Measurements from ENCODE around the gene RAB44. TPM values are rescaled to one million over a fixed set of nuclear protein-coding genes. Genes with fewer than 3 reads are reported as not detected.

RAB44 gene
- total and polyA plus RNA-seq, 8 donors = 0.15 to 2.5 (median 0.23) TPM; not detected in 3

GRCh38 chr6:36781669-36782068 lies 84.0 kb downstream of the RAB44 start:
- whole genome bisulfite sequencing, 5 donors = 68 to 81% (median 76%) methylated on average over 7 to 8 of the region's 8 CpGs
- intact Hi-C loops (cut with DNase I; ENCODE audit: low total_unique reads) = no loop called here
- no peak for DNase-seq
- H3K4me1 ChIP-seq = peaks cover 0 to 15% (median 7%) of the 10 kb centered on the region in 4 donors
- no peaks in the 10 kb centered on the region for H3K36me3 ChIP-seq
- no peak overlapping the region for H3K4me3 ChIP-seq
- no peaks in the 10 kb centered on the region for H3K9me3 ChIP-seq
- no peak overlapping the region for H3K27ac ChIP-seq
- peaks cover 0 to 21% (median 2%) of the 10 kb centered on the region in 3 donors for H3K27me3 ChIP-seq
- no peak for TF ChIP-seq POLR2A (IDR thresholded peaks at IDR 0.05)
- no peak for TF ChIP-seq EP300 (IDR thresholded peaks at IDR 0.05)
- TF ChIP-seq CTCF (IDR thresholded peaks at IDR 0.05) = no peak
- TF ChIP-seq POLR2AphosphoS5 (IDR thresholded peaks at IDR 0.05) = no peak

Small RNA genes within 50 kb of the gene (small RNA-seq; reads per million reads assigned to genes)
- gene RF00019 = 0 reads per million in 4 donors

Other genes with a start within 250 kb of the RAB44 start
- 10 to 100 TPM; 20.4 to 63.7 (median 26.3) TPM for gene STK38, start 150.3 kb upstream of the RAB44 start, total RNA-seq
- 10 to 100 TPM; 14.1 to 24.9 (median 19.1) TPM for gene STK38, start 150.3 kb upstream of the RAB44 start, polyA plus RNA-seq
- 100 to 1,000 TPM in 4 of 5 donors, 10 to 100 TPM in 1; 77.2 to 250 (median 145) TPM for gene SRSF3, start 103.5 kb upstream of the RAB44 start, total RNA-seq
- gene SRSF3, start 103.5 kb upstream of the RAB44 start, polyA plus RNA-seq = 100 to 1,000 TPM; 130 to 179 (median 146) TPM
- 100 to 1,000 TPM in 1 of 5 donors, 10 to 100 TPM in 4; 41.4 to 116 (median 47.3) TPM for gene CDKN1A, start 19.1 kb upstream of the RAB44 start, total RNA-seq
- 100 to 1,000 TPM in 1 of 3 donors, 10 to 100 TPM in 2; 36.5 to 118 (median 75.5) TPM for gene CDKN1A, start 19.1 kb upstream of the RAB44 start, polyA plus RNA-seq
- 10 to 100 TPM in 2 of 5 donors, 1 to 10 TPM in 2, not detected in 1; 1.2 to 15.9 (median 6.7) TPM for gene CPNE5, start 141.6 kb downstream of the RAB44 start, total RNA-seq
- gene CPNE5, start 141.6 kb downstream of the RAB44 start, polyA plus RNA-seq = 1 to 10 TPM; 1.5 to 2.4 (median 1.7) TPM
- gene PPIL1, start 177.0 kb downstream of the RAB44 start, total RNA-seq = 10 to 100 TPM in 2 of 5 donors, 1 to 10 TPM in 1, under 1 TPM in 1, not detected in 1; 0.87 to 19.6 (median 7.8) TPM
- 10 to 100 TPM; 17.1 to 33.7 (median 18.4) TPM for gene PPIL1, start 177.0 kb downstream of the RAB44 start, polyA plus RNA-seq
- gene C6orf89, start 188.1 kb downstream of the RAB44 start, total RNA-seq = 10 to 100 TPM; 14.6 to 47.2 (median 37.9) TPM
- 10 to 100 TPM in 2 of 3 donors, 1 to 10 TPM in 1; 7.0 to 12.0 (median 11.4) TPM for gene C6orf89, start 188.1 kb downstream of the RAB44 start, polyA plus RNA-seq

Data from stomach (tissue), 9 donors.